GM19324 (cell line): ENCODE data around the gene LYRM1.

Experiments
- ATAC-seq: cut with Tn5 transposase; IDR thresholded peaks from one replicate; pipeline ENCODE4 v1.9.1; 2021; ENCODE audit warnings: mild to moderate bottlenecking, moderate library complexity; ENCODE audit not compliant: unreplicated experiment, low FRiP score

The LYRM1 gene

DNA sequence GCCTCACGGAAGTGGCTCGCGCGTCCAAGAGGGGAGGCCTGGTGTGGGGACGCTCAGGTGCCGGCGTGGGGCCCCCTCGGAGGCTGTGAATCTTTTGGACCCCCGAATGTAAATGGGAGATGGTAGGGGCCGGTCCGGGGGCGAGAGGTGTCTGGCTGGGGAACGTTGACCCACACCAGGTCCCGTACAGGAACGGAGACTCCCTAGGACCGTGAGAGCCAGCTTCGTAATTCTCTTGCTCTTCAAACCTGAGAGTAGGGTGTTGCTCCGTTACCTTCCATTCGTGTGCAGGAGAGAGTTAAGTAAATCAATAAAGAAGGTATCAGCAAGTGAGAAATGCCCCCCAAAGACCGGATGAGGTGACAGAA, 481 bp downstream of the LYRM1 start:
- ATAC-seq = no peak

DNA sequence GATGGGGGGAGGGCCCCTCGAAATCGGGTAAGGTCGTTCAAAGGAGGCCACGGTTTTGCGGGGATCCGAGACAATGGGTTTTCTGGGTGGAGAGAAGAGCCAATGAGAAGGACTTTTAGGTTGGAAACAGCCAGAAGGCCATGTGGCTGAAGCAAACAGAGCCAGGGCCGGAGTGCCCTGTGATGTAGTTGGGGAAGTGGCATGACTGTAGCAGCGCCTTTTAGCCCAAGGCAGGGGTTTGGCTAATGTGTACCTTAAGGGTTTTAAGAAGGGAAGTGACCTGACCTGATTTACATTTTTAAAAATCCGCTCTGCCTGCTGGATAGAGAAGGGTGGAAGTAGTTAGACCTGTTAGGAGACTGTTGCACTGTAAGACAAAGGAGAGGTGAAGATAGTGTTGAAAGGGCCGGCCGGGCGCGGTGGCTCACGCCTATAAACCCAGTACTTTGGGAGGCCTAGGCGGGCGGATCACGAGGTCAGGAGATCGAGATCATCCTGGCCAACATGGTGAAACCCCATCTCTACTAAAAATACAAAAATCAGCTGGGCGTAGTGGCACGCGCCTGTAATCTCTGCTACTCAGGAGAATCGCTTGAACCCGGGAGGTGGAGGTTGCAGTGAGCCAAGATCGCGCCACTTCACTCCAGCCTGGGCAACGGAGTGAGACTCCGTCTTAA, 1.0 kb downstream of the LYRM1 start:
- peak; percentile 33 for ATAC-seq

DNA sequence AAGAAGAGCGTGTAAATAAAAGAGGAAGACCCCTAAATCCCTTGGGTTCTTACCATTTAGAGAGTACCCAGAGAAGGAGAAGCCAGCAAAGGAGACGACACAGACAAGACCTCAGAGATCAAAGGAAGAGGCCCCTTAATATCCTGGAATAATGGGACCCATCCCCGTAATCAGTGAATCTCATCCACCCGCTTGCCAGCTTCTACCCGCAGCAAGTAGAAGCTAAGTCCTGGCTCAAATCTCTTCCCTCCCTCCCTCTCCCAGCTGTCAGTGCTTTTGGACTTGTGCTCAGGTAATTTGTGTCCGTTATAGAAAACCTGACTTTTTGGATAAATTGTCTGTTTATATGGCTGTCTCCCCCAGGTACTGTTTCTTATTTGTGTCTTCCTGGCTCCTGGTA, 1.9 kb downstream of the LYRM1 start:
- ATAC-seq = no peak

DNA sequence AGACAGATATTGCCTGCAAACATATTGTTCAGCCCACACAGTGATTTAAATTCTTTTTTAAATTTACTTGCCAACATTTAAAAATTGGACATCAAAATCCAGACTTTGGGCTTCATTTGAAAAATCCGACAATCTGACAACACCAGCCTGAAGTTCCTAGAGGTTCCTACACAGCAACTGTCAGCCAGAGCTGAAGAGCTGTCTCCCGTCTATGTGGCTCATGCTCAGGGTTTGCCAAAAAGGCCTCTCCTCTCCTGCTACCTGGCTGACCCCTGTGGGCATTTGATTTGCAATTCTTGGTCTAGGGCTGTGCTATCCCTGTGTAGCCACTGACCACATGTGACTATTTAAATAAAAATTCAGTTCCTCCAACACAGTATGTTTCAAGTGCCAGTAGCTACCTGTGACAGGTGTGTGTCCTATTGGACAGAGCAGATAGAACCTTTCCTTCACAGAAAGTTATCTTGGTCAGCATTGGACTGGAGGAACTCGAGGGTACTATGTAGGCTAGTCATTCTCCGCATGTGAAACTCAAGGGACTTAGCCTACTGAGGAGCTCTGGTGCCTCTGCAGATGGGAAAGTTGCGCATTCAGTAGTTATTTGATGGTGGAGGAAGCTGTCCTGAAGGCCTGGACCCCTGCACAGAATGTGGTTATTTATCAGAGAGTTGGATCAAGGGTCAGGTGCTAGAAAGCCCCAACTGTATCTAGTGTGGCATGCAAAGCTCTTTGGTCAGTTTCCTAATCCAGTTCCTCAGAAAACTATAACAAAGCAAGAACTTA, 2.7 kb downstream of the LYRM1 start:
- no peak for ATAC-seq

DNA sequence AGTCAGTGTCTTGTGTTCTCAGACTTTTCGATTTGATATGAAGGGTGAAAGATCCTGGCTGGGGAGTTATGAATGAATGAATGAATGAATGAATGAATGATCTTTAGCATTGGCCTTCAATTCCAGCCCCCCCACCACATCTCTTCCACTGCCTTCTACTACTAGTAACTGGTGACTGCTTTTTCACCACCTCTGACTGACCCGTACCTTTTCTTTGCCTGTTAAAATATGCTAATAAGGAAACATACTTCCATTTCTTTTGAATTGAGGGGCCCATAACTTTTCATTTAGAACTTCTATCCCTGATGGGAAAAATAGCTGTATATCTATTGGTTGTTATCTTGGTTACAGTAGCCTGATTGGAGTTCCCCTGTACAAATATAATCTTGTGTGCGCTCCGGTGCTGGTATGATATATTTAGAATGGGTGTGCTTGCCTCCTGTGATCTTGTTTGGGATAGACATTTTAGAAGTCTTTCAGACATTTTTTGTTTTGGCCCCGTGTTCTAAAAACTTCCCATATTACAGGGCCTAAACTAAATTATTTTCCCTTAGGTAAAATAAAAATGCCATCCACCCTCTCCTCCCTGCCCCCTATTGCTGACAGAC, 3.4 kb downstream of the LYRM1 start:
- ATAC-seq = no peak

DNA sequence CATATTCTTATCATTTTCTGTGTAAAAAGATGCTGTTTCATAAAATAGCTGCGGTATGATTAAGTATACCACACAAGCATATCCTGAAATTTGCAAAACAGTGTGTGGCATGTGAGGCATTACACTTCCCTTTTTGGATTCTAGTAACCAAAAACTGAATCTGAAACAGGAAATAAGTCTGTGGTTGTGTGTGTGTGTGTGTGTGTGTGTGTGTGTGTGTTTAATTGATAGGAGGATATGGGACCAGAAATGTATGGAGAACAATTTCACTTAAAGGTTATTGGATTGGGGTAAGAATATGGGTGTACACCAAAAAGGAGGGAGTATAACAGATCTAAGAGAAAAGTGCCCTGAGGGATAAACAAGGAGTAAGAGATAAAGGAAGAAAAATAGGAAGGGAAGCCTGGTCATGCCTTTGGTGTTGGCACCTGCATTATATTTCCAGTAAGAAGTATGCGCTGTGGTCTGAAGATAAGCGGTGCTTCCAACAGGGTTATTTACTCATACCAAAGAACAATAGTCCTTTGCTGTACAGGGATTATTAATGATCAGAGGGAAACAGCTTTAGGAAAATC, 4.0 kb downstream of the LYRM1 start:
- no peak for ATAC-seq

DNA sequence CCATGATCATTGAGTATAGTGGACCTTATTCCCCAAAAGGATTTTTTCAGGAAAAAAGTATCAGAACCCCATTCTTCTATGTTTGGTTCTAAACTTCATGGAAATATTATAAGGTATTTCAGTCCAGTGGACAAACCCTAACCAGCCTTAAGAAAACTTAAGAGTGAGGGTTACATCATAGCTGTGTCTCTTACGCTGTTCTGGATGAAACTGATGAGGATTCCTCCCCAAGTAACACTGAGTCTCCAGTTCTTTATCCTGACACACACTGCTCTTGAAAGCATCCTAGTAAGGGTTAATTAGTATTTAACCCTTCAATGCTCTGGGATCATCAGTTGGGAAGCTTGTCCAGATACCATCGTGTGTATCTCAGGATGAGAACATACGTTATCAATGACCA, 5.0 kb downstream of the LYRM1 start:
- no peak for ATAC-seq

DNA sequence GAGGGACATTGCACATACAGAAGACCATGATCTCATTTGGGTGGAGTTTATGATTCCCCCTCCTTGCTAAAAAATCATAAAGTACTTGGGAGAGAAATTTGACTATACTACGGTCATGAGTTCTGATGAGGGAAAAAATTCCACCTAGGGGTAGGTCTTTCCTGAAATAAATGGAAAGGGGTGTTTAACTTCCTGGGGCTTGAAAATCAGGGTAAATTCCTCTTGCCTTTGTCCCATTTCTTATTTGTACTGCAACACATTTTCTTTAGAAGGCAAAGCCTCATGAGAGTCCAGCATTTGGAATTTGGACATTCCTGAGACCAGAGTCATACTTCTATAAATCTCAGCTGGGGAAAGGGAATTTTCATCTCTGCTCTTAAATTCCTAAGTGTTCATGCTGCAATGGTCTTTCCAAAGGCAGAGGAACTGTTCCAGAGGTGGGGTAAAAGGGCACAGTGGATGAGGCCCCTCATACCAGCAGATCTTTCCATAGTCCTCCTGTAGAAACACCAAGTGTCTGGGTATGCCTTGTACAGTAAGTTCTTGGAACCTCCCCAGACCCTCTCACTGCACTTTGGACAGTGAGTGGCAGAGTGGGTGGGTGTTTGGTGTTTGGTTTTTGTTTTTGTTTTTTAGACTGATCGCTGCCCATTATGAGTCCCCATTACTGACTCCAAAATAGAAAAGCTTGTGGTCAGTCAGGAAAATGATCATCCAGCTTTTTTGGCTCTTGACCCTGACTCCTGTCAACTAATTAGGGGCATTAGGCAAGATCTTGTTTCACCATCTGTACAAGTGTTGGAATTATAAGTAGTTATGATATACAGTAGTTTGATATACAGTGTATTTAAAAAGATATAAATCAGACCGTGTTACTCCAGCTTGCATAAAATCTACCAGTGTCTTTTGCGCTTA, 6.0 kb downstream of the LYRM1 start:
- ATAC-seq = no peak

DNA sequence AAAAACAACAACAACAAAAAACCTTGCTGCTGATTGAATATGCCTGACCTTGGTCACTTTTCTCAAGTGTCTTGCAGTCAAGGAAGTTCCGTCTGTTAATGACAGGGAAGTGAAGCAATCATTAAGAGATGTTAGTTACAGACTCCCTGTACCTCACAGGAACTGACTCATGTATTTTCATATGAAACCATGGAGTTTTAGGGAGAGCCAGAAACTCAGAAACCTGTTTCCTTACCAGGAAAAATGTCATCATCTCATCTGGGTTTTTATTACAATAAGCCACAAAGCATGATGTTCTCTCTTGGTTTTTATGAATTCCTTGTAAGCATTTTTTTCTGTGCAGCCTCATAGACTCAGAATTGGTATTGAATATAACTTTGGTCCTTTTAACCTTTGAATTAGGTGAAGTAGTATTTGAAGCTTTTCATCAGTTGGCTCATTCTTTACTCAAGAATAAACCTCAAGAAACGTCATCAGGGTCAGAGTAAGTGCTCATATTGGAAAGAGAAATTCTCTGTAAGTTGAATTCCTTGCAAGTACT, 10.3 kb downstream of the LYRM1 start:
- ATAC-seq = no peak

DNA sequence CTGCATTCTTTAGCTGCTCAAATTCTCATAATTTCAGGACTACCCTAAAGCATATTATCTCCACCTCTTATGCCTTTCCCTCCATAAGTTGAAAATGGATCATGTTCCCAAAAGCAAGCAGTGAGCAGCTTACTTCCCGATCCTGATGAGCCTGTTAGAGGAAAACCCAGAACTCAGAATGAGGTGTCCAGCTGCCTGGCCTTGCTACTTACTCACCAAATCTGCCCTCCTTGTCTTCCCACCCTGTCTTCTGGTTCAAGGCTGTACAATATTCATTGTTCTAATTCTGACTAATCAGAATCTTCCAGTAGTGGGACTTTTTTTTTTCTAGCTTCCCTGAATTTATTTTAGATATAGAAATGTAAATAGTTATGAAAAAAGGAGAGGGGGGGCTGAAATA, 10.8 kb downstream of the LYRM1 start:
- ATAC-seq = no peak

DNA sequence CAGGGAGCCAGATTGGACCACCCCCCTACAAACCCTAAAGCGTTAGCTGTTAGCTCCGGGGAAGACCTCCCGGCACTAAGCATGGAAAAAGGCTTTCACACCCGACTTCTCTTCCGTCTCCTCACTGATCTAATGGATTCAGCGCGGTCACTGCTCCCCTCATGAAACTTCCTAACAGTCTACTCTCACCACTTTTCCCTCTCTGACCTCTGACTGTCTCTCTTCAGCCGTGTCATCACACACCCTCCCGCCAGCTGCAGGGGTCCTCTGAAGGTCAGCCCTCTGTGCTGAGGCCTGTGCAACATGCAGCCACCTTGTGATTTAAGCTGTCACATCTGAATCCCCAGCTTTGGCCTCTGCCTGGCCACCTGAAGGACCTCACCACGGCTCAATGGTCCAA, 15.7 kb downstream of the LYRM1 start:
- no peak for ATAC-seq

DNA sequence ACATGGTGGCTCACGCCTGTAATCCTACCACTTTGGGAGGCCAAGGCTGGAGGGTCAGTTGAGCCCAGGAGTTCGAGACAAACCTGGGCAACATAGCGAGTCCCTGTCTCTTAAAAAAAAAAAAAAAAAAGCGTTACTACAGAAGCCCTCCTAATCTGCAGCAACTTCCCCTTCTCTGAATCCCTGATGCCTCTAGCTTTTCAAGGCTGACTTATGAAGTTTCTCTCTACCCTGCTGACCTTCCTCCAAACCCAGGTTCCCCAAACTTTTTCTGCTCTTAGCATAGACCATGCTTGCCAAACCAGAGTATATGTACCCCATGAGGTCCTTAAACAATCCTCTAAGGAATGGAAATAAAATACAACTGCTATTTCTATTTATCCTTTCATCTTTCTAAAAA, 16.4 kb downstream of the LYRM1 start:
- no peak for ATAC-seq

DNA sequence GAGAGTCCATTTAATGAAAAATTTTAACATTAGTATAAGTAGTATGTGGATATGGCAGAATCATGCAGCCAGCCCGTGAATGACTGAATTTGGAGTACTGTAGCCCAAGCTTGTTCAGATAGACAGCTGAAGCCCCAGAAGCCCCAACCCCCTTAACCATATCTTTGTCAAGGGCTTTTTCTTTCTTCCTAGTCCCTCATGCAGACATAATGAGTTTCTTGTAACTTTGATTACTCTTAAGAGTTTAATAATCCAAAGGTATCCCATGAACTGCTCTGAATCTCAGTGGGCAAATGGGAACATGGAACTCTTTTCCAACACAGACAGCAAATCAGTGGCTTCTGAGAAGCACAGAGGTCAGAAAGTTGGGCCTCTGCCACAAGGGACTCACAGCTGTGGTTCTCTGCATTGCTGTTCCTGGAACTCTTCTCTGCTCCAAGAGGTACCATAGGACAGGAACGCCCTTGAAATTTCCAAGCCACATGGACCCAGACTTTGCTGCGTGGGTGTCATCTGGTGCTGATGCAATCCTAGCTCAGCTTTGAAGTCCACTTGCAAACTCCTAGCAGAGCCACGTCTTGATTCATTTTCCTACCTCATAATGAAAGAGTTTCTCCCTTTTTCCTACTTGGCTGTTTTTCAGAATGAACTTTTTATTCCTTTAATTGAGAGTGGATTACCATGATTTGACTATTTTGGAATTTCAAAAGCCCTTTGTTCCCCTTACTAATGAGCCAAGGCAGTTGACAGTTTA, 18.1 kb downstream of the LYRM1 start:
- no peak for ATAC-seq

DNA sequence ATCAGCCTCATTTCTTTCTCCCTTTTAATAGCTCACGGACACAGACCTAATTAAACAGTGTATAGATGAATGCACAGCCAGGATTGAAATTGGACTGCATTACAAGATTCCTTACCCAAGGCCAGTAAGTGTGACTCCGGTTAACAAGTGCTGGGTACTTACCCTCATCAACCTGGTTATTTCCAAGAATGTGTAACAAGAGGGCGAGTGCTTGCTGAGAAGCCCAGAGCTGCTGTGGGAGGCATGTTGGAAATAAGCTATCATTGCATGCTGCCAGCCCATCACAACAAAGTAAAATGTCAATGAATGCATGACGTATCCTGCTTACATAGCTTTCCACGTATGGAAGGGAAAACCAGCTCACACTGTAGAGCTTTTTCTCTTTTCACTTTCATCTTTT, 19.5 kb downstream of the LYRM1 start:
- ATAC-seq = no peak

DNA sequence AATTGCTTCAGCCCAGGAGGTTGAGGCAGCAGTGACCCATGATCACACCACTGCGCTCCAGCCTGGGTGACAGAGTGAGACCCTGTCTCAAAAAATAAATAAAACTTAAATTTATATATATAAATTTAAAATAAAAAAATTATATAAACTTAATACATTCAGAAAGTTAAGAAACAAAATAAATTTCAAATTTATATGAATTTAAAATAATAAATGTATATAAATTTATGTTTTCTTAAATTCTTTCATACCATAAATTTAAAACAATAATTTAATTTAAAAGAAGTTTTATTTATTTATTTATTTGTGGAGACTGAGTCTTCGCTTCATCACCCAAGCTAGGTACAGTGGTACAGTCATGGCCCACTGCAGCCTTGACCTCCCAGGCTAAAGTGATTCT, 20.2 kb downstream of the LYRM1 start:
- no peak for ATAC-seq

DNA sequence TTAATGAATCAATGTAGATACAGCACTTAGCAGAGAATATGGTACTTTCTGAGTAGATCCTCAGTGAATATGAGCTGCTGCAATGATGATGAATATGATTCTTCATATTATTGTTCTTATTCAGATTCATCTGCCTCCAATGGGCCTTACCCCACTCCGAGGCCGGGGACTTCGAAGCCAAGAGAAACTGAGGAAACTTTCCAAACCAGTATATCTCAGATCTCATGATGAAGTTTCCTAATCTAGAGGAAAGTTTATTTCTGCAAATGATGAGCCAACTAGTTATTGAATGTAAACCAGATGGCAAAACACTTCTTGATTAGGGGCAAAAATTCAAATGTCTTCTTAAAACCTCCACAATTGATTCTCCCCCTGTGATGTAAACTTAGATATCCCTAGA, 23.3 kb downstream of the LYRM1 start:
- ATAC-seq = no peak

DNA sequence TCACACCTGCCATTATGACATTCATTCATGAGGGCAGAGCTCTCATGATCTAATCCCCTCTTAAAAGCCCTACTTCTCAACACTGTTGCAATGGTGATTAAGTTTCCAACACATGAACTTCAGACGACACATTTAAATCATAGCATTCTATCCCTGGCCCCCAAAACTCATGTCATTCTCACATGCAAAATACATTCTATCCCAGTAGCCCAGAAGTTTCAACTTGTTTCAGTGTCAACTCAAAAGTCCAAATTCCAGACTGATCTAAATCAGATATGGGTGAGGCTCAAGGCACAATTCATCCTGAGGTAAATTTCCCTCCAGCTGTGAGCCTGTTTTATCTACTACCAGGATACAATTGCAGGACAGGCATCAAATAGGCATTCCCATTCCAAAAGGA, 25.2 kb downstream of the LYRM1 start:
- no peak for ATAC-seq

DNA sequence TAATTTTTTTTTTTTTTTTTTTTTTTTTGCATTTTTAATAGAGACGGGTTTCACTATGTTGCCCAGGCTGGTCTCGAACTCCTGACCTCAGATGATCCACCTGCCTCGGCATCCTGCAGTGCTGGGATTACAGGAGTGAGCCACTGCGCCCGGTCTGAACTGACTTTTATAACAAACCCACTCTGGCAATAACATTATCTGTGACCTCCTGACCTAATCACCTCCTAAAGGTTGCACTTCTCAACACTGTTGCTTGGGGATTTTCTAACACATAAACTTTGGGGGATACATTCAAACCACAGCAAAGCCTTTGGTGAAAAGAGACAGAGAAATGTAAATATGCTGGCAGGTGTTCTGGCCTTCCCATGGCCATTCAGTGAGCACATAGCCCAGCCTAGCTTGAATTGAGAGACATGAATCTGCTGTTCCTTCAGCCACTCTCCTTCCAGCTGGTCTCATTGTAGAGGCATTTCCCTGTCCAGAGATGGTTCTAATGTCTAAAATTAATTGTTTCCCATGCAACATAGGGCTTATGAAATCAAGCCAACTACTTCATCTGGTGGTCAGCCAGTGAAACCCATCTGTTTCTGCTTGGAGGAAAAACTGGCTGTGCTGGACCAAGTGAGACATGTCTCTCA, 28.3 kb downstream of the LYRM1 start:
- ATAC-seq = no peak
